Stimulated activated CD8-positive, alpha-beta memory T cell treated with anti-CD3 and anti-CD28 coated beads, Interleukin-4, amount 100 ng/mL, for 48 hours (primary cell): ENCODE data around the gene WDR27.

Source experiments
- DNase-seq: peaks from one replicate; pipeline ENCODE4 v3.0.0-alpha.2; 2020

Gene WDR27

DNA sequence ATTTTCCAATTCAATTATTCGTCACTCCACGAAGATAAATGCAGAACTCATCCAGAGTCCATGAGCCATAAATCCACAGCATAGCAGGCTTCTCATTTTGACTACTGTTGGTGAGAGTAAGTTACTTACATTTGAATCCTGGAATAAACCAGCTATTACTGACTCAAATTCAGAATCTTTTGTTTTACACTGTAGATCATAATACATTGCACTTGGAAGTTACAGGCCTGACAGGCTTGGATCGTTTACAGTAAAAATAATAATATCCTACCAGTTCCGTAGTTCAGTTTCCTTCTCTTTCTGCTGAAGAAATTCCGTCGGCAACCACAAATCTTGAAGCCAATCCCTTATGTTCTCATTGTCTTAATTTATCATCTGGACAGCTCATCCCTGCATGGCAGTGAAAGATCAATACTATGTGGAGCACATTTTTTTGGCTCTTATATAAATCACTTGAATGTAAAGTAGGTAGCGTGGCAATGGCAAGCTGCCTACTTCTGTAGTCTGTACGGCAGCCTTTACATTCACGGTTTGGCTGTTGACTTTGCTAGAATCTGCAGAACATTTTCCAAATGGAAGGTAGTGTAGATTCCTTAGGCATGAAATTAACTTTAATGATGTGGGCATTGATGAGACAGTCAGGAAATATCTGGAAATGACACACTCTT lies 142.9 kb downstream of the WDR27 start:
- DNase-seq: no peak

GRCh38 chr6:169558378-169558773 lies 143.5 kb downstream of the WDR27 start:
- DNase-seq: no peak

- no peak for DNase-seq
These were observed 143.9 kb downstream of the WDR27 start for GRCh38 chr6:169557887-169558286.

- DNase-seq: peak; percentile 55
These were observed 144.9 kb downstream of the WDR27 start for GRCh38 chr6:169556758-169557548.

DNA sequence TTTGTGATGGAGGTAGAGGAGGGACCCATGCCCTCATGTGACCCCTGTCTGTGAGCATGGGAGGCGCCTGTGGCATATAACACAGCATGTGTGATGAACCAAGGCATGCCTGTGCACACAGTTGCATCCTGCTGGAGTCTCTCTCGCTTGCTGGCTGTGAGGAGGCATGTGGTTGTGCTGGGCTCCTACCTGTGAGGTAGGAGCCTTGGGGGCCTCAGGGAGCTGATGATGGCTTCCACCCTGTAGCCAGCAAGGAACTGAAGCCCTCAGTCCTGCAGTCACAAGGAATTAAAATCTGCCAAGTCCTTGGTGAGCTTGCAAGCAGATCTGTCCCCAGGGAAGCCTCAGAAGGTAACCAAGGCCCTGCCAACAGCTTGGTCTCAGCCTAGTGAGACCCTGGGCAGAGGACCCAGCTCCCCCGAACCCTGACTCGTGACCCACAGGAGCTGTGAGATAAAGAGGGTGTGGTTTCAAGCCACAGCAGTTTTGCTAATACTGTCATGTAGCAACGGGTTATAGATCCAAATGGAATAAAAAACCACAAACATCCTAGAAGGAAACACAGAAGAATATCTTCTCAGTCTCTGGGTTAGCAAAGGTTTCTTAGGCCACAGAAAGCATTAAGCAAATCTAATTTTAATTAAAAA lies 145.7 kb downstream of the WDR27 start:
- DNase-seq: no peak

DNA sequence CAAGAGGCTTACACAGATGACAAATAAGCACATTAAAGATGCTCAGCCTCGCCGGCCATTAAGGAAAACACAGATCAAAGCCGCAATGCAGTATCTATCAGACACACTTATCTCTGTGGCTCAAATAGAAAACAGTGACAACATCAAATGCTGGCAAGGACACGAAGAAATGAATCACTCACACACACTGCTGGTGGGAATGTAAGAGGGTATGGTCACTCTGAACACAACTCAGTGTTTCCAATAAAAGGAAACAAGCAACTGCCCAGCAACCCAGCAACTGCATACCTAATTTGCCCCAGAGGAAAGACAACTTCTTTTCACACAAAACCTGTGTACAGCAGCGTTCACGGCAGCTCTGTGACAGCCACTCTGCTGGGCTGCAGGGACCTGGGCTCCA lies 155.8 kb downstream of the WDR27 start:
- no peak for DNase-seq

GRCh38 chr6:169543704-169544103 lies 158.1 kb downstream of the WDR27 start:
- no peak for DNase-seq

DNA sequence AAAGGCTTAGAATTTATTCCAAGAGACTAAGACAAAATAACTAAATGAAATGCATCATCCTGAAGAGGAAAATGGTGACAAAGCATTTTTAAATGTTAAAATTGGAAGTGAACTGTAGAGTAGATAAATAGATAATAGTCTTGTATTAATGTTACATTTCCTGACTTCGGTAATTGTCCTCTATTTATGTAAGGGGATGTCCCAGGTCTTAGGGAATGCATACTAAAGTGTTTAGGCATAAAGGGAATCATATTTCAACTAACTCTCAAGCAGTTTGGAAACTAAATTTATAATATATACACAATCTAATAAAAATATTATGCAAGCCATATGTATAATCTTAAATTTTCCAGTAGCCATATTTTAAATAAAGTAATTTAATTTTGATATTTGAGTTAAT lies 159.3 kb downstream of the WDR27 start:
- no peak for DNase-seq

GRCh38 chr6:169539176-169539897 lies 162.5 kb downstream of the WDR27 start:
- no peak for DNase-seq

- no peak for DNase-seq
These were observed 165.2 kb downstream of the WDR27 start for GRCh38 chr6:169536446-169537170.

GRCh38 chr6:169534039-169534421 lies 167.8 kb downstream of the WDR27 start:
- no peak for DNase-seq

DNA sequence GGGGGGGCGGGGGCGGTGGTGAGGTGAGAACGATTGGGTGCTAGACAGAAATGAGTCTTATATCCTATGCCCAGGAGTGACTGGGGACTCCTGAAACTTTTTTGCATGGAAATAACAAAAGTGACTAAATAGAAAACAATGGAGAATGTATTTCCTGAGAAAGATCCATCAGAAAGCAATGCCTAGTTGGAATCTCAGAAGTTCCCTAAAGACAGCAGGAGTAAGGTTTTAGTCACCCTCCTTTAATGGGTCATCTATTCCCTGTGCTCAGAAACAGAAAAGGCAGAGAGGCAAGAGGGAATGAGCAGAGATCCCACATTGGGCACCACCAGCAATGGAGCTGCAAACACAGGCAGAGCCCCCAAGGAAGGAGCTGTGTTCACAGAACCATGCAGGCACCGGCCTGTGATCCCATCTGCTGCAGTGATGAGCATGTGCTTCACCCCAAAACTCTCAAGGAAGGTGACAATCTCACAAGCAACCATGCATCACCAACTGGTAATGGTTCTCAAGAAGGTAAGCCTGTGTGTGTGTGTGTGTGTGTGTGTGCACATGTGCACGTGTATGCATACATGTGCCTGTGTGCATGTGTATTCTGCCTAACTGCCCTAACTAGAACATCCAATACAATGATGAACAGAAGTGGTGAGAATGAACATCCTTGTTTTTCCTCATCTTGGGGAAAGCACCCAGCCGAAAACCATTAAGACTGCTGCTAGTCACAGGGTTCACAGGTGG lies 168.4 kb downstream of the WDR27 start:
- DNase-seq: no peak

DNA sequence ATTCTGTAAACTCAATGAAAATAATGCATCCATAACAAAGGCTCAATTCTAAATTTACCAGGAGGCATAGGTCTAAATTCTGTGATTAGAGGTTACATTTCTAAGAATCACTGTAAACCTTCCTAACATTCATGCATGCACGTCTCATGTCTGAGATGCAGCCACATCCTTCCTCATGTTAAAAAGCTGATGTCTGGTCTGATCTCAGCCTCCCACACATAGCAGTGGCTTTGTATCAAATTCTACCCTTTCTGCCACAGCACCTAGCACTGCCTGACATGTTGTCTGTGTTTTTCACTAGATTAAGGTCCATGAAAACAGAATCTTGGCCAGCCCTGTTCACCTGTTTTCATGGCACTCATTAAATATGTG lies 171.1 kb downstream of the WDR27 start:
- DNase-seq: no peak

GRCh38 chr6:169529931-169530751 lies 171.7 kb downstream of the WDR27 start:
- DNase-seq: peak; percentile 41

DNA sequence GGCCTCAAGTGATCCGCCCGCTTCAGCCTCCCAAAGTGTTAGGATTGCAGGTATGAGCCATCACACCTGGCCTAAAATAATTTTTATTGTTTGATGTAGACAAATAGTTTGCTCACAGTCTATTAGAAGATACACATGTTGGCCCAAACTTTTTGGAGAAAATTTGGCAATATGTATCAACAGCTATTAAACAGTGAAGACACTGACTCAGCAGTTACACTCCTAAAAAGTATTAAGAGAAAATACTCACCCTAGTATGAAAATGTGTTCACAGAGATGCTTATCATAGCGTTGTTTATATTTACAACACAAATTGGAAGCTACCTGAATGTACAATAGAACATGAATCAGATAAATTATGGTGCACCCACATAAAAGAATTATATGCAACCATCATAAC lies 173.1 kb downstream of the WDR27 start:
- no peak for DNase-seq

DNA sequence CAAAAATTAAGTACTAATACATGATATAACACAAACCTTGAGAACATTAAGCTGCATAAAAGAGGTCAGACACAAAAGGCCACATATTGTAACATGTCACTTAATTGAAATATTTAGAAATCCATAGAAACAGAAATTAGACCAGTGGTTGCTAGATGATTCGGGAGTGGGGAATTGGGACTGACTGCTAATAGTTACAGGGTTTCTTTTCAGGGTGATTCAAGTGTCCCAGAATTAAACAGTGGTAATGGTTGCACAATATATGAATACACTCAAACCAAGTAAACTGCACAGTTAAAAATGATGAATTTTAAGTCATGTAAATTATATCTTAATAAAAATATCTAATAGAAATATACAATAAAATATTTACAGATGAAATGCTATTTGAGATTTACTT lies 174.5 kb downstream of the WDR27 start:
- no peak for DNase-seq

- DNase-seq: no peak
These were observed 180.0 kb downstream of the WDR27 start for GRCh38 chr6:169521825-169522224.

DNA sequence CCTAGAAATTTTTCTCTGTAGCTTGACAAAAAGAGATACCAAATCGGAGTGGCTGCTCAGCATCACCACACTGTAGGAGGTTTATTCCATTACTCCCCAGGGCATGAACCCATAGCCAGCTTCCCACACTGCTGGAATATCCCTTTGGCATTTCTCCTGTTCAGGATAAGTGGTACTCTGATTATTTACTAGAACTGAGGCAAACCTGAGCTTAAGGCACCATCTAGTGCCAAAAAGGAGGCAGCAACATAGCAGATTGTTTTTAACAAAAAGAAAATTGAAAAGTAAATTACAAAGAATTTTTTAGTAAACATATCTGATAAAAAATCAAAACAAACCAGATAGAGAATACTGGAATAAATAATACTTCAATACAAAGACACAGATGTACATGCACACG lies 181.7 kb downstream of the WDR27 start:
- no peak for DNase-seq

GRCh38 chr6:169518451-169518850 lies 183.4 kb downstream of the WDR27 start:
- DNase-seq: no peak

DNA sequence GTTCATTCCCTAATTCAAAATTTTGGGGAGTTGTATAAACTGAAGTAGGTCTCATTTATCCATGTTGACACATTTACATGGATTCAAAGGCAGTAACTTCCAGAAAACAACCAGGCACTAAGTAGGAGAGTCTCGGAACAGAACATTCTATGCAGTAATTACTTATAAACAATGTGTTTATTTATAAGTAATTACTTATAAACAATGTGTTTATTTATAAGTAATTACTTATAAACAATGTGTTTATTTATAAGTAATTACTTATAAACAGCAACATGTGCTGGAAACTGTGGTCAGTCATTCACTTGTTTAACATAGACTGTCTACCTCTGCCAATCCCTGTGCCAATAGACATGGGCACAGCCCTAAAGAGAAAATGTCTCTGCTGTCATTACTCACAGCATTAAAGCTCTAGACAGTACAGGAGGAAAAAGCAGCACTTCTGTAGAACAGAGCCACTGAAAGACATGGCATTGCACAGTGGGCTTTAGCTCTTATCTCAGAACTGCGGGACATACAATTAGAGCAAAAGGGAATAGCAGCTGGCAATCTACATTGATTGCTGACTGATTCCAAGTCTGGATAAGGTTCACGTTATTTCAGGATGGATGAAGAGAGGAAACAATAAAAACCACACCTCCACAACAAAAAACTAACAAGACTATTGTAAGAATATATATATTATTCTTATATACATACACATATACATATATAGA lies 188.2 kb downstream of the WDR27 start:
- no peak for DNase-seq
